ENCODE measurements around the gene UTF1.

Gene UTF1

DNA sequence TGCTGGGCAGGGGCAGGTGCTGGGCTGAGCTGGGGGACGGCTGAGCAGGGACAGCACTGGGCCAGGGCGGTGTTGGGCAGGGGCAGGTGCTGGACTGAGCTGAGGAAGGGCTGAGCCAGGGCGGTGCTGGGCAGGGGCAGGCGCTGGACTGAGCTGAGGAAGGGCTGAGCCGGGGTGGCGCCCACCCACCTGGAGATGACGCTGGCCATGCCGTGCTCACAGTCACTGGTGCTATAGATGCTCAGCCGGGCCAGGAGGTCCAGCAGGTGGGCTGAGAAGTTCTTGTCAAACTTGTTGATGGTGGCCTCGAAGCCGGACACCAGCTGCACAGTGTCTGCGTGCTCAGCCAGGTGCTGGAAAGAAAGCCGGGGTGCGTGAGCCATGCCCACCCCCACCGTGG, 51.1 kb downstream of the UTF1 start:
- no peak for DNase-seq
